GDM1 (cell line): ENCODE results near the gene PEDS1.
"Not testable (repeated sequence)": the region's sequence is repeated elsewhere in the genome, so short reads cannot be mapped to it uniquely, and the experiment has no call there.

ENCODE experiments used
- DNase-seq: peaks from one replicate; lab custom pipeline; 2025; lab: John Stamatoyannopoulos, UW

Gene PEDS1

DNA sequence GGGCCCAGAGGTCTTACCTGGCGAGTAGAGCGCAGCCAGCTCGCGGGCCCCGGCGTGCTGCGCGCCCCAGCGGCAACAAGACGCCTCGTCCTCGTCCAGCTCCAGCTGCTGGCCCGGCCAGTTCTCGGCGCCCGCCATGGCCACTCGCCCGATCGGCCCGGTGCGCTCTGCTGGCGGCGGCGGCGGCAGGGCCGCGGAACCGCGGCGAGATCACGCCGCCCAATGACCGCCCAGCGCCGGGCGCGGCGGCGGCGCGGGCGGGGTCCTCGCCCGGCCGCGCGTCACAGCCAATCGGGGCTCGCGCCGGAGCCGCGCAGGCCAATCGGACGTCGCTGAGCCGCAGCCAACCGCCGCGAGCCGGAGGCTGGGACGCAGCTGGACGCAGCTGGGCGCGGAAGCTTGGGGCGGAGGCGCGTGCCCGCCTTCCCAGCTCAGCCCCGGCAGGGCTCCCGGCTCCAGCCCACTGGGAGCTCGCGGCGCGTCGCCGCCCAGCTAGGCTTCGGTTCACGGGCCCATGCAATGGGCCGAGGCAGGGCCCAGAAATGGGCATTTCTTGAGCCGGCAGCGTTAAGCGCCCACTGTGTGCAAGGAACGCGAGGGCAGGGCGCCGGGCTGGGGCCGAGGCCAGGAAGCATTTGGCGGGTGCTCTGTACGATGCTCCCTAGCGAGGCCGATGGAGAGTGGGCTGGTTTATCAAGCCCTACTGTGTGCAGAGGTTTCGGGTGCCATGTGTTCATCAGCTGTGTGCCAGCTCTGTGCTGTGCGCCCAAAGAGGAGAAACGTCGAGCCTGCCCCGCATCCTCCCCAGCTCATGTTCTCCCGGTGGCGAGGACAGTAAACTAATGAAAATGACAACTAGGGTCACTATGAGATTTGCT is at the start of gene PEDS1:
PEDS1 (minus strand) TSS at position 224 of the 878 bp plus-strand sequence; CDS start at position 138, 86 bp downstream.
- DNase-seq = peak; percentile 88

DNA sequence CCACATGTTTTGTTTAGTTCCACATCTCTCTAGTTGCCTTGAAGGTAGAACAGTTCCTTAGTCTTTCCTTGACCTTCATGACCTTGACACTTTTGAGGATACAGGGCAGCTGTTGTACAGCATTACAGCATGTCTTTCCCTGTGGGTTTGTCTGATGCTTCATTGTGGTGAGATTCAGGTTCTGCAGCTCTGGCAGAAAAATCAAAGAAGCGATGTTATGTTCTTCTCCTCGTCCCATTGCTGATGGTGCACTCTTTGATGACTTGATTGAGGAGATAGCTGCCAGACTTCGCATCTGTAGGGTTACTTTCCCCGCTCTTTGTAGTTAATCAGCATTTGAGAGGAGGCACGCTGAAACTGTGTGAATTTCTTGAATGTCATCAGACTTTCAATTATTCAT is 49.2 kb upstream of the PEDS1 start:
- DNase-seq = no peak

DNA sequence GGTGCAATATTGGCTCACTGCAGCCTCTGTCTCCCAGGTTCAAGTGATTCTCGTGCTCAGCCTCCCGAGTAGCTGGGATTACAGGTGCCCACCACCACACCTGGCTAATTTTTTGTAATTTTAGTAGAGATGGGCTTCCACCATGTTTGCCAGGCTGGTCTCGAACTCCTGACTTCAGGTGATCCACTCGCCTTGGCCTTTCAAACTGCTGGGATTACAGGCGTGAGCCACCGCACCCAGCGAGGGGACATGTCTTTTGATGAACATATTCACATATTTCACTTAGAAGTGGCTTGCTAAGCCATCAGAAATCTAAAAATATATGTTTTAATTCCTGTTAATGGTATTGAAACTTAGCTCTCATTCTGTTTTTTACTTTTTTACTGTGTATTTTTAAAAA is 48.2 kb upstream of the PEDS1 start:
- not testable (repeated sequence) for DNase-seq

DNA sequence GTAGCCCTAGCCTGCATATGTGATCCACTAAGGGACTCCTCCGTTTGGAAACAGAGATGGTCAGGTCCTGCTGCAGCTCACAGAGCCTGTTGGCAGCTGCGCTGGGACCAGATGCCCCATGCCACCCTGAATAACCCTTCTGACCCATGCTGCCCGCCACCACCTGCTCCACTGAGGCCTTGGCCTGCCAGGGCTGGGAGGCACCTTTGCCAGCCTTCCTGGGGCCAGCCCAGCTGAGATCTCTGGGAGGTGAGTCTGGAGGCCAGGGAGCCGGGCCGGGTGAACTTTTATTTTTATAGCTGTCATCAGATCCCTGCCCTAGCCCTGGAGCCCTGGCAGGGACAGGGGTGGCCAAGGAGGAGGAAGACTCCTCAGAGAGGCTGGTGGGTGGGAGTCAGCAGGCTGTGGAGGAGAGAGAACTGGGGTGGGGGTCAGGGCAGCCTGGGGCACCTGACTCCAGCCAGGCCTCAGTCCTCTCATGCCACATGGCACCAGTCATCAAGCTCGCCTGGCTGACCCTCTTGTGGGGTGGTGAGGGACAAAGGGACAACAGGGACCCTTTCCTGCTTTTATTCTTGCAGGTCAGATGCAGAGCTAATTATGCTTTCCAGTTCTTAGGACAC is 47.1 kb upstream of the PEDS1 start:
- DNase-seq = no peak

DNA sequence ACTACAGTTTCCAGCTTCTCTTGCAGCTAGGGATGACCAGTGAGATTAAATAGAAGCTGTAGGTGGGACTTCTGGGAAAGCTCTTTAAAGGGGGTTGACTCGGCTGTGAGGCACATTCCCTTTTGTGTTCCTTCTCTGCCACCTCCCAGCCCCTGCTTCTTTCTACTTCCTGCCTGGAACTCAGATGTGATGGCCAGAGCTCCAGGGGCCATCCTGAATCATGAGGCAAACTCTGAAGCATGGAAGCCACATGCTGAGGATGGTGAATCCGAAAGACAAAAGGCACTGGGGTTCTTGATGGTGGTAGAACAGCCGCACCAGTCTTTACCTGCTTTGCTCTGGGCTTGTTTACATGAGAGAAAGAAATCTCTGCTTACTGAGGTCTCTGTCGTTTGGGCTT is 46.2 kb upstream of the PEDS1 start:
- DNase-seq = no peak

DNA sequence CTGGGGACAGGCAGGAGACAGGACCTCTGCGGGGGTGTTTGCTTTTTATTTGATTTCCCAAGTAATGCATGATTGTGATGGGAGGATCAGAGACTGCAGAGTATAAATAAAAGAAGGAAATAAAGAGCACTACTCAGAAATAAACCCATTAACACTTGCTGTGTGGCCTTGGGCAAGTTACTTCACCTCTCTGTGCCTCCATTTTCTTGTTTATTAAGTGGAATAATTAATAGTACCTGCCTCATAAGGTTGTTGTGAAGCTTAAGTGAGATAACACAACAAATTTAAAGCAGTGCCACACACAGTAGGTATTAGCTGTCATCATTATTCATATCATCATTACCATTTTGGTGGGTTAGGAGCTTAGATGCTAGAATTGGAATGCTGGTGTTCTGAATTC is 45.2 kb upstream of the PEDS1 start:
- no peak for DNase-seq

DNA sequence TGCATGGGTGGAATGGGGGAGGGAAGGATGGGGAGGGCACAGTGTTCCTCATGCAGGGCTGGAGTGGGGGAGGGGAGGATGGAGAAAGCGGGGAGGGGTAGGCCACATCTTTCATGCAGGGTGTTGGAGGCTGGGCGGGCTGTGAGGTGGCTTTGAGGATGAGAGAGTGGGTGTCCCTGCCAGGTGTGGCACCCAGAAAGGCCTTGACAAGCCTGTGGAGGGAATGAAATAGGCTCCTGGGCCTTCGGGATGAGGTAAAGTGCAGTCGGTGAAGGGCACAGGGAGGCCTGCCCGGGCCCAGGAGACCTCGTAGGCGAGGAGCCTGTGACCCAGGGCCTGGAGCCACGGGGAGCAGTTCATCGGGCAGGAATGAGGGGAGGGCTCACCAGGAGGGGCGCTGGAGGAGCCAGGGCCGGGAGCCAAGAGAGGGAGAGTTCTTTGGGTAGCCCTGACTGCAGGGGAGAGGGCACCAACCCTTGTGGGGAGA is 44.7 kb upstream of the PEDS1 start:
- DNase-seq = no peak

DNA sequence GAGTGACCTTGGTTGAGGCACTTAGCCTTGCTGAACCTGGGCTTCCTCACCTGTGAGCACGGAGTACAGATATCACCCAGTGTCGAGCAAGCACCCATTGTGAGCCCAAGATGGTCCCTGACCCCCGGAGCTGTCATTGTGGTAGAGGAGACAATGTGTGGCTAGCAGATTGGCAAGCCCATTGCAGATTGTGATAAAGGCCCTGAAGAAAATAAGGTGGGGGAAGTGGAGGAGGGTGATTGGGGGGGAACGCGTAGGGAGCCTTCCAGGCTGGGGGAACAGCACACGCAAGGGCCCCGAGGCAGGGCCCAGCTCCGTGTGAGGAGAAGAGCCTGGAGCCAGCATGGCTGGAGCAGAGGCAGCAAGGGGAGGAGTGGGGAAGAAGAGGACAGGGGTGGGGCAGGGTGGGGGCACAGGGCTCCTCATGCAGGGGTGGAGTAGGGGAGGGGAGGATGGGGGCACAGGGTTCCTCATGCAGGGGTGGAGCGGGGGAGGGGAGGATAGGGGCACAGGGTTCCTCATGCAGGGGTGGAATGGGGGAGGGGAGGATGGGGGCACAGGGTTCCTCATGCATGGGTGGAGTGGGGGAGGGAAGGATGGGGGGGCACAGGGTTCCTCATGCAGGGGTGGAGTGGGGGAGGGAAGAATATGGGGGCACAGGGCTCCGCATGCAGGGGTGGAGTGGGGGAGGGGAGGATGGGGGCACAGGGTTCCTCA is 44.1 kb upstream of the PEDS1 start:
- DNase-seq = no peak

DNA sequence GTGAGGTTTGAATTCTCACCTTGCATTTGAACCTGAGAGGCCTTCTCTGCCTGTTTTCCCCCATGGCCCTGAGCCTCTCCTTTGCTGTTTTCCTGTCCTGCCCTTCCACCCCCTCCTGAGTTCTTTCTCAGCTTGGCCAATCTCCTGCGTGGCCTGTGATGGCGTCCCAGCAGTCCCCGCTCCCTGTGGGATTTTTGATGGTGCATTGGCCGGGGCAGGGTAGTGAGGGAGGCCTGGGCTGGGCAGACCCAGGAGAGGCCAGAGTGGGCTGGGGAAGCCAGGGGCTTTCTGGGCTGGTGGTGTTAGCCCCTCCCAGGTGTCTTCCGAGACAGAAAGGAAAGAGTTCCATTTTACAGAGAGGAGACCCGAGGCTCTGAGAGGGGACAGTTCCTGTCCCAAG is 43.4 kb upstream of the PEDS1 start:
- no peak for DNase-seq

DNA sequence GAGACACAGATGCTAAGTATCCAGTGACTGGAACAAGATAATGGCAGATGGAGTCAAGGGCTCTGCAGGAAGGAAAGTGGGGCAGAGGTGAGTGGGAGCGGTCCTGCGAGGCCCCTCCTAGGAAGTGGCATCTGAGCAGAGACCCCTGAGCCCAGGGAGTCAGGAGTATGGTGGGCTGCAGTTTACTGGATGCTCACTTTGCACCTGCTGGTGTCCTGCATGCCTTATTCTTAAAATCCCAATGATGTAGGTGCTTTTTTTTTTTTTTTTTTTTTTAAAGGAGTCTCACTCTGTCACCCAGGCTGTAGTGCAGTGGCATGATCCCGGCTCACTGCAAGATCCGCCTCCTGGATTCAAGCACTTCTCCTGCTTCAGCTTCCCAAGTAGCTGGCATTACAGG is 42.7 kb upstream of the PEDS1 start:
- DNase-seq = no peak

DNA sequence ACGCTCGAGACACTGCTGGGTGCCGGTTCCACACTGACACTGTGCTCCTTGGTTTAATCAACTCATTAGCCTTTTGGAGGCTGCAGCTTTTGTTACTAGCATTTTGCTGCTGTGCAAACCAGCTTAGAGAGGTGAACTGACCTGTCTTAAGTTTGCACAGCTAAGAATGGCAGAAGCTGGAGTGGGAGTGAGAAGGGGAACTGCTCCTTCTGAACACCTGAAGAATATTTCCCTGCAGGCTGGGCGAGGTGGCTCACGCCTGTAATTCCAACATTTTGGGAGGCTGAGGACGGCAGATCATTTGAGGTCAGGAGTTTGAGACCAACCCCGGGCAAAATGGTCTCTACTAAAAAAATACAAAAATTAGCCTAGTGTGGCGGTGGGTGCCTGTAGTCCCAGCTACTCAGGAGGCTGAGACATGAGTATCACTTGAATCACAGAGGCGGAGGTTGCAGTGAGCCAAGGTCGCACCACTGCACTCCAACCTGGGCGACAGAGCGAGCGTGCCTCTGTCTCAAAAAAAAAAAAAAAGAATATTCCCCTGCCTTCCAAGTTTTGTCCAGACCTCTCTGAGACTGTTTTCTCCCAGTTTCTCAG is 42.1 kb upstream of the PEDS1 start:
- no peak for DNase-seq

DNA sequence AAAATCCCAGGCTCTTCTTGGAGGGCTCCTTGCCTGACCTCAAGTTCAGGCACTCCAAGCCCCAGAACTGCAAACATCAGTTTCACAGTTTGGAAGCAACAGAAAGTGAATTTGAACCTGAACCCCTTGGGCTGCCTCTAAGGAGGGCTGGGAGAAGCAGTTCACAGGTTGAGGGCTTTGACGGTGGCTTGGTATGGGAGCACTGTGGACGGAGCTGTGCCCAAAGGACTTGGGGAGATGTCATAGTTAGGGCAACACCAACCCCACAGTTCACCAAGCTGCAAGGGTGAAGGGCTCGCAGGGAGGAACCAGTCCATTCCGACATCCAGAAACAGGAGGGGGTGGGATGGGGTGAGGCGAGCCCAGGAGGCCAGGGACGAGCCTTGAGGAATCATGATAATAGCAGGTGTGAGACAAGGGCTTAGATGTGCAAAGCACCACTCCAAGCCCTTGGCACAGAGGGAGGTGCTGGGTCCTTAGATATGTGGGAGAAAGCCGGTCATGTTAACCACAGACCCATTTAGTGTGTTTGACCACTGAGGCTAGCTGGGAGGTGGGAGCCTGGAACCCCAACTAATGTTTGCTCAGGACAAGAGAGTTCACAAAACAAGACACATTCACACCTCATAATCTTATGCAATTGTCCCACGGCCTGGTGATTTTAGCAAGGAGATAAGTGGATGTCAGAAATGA is 41.5 kb upstream of the PEDS1 start:
- no peak for DNase-seq

DNA sequence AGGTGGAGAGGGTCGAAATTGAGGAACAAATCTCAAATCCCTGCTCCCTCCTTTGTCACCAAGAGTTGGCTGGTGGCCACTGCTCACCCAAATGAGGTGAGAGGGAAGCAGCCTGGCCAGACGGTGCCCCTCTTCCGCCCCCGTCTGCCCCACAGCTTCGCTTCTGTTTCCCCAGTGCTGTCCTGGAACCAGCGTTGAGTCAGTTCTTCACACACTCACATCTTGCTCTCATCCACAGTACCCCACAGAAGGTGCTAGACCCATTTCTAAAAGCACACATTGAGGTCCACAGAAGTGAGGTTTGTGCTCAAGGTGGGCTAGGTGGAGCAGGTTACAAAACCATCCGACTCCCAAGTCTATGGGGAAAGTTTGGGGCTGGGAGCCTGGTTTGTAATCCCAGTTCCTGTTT is 40.9 kb upstream of the PEDS1 start:
- DNase-seq = no peak

DNA sequence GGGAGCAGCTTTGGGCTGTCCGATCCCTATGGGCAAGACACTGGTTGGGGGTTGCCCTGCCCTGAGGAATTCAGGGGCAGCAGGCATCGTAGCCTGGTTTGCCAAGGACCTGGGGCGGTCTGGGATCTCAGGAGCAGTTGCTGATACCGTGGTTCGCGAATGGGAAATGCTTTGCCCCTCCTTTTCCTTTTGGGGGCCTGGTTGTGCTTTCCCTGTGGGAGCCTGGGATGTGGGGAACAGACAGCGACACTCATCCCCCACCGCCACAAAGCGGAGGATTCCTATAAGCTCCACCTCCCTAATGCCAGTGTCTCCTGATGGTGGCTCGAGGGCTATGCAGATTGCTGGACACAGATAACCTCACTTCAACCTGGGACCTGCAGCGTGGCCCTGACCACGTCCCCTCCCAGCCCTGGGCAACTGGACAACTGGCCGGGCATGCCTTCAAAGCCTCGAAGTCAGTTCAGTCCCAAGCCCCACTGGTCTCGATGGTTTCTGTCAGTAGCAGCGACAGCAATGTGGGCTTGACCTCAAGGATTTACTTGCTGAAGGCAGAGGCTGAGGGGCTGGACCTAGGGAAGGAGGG is 40.4 kb upstream of the PEDS1 start:
- no peak for DNase-seq

DNA sequence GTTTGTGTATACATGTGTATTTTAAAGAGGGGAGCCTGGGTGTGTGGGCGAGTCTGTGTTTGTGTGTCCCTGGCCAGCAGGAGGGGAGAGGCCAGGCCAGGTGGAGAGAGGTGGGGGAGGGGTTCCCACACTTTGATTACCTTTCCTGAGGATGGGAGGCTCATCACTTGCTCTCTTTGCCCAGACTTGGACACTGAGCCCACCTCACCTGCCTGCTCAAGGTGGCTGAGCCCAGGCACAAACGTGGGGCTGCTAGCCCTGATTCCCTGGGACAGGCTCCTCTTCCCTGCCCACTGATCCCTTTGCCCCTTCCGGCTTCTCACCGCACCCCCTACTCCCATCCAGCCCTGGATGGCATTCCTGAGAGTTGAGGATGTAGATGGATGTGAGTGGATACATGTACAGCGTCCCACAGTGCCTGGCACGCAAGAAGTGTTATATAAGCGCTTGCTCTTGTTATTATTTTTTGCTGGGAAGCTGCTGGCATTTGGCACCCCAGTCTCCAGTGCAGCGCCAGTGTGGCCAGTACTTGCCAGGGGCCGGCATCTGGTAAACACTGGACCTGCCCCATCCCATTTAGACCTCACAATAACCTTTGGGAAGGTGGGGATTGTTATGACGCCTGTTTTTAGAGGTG is 39.8 kb upstream of the PEDS1 start:
- no peak for DNase-seq

DNA sequence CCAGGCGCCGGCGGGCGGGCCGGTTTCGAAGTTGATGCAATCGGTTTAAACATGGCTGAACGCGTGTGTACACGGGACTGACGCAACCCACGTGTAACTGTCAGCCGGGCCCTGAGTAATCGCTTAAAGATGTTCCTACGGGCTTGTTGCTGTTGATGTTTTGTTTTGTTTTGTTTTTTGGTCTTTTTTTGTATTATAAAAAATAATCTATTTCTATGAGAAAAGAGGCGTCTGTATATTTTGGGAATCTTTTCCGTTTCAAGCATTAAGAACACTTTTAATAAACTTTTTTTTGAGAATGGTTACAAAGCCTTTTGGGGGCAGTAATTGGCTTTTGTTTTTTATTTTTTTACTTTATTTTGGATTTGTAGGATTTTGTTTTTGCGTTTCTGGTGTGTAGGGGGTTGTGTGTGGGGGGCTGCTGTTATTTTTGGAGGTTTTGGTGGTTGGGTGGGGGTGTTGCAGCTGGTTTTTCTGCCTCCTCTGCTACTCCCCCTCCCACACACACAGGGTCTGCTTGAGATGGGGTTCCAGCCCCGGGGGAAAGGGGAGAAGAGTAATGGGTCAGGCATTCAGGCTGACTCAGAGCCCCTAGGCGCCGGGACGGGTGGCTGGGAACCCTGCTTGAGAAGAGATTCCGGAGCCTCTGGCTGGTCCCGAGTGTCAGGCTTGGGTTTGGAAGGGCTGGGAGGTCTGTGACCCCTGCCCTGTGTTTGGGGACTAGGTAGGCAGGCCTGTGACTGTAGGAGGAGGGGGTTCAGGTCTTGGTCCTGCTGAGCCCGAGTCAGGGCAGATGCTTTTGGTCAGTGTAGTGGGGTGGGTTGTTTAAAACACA is 39.1 kb upstream of the PEDS1 start:
- peak; percentile 41 for DNase-seq

DNA sequence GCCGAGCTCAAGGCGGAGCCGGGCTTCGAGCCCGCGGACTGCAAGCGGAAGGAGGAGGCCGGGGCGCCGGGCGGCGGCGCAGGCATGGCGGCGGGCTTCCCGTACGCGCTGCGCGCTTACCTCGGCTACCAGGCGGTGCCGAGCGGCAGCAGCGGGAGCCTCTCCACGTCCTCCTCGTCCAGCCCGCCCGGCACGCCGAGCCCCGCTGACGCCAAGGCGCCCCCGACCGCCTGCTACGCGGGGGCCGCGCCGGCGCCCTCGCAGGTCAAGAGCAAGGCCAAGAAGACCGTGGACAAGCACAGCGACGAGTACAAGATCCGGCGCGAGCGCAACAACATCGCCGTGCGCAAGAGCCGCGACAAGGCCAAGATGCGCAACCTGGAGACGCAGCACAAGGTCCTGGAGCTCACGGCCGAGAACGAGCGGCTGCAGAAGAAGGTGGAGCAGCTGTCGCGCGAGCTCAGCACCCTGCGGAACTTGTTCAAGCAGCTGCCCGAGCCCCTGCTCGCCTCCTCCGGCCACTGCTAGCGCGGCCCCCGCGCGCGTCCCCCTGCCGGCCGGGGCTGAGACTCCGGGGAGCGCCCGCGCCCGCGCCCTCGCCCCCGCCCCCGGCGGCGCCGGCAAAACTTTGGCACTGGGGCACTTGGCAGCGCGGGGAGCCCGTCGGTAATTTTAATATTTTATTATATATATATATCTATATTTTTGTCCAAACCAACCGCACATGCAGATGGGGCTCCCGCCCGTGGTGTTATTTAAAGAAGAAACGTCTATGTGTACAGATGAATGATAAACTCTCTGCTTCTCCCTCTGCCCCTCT is 38.2 kb upstream of the PEDS1 start:
- DNase-seq = peak; percentile 66

DNA sequence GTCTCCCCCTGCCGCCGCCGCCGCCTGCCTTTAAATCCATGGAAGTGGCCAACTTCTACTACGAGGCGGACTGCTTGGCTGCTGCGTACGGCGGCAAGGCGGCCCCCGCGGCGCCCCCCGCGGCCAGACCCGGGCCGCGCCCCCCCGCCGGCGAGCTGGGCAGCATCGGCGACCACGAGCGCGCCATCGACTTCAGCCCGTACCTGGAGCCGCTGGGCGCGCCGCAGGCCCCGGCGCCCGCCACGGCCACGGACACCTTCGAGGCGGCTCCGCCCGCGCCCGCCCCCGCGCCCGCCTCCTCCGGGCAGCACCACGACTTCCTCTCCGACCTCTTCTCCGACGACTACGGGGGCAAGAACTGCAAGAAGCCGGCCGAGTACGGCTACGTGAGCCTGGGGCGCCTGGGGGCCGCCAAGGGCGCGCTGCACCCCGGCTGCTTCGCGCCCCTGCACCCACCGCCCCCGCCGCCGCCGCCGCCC is 37.6 kb upstream of the PEDS1 start:
- DNase-seq = peak; percentile 62
